T-cell (primary cell): Measurements from ENCODE around the gene RHOJ. TPM values are rescaled to one million over a fixed set of nuclear protein-coding genes. Genes with fewer than 3 reads are reported as not detected.

Experiments
- ATAC-seq, 4 experiments: fragments of 200-7000 bp in 3 of 4; fragments of 150-1000 bp in 1 of 4; cut with Tn5 transposase; replicated peaks in 1 of 4; 1 replicate in 3 of 4; 2 replicates in 1 of 4; pipeline ENCODE4 v1.10.0; 2021; ENCODE audit warnings: moderate library complexity in 3 of 4, mild to moderate bottlenecking in 2 of 4, moderate number of reproducible peaks in 1 of 4
- CTCF ChIA-PET, 2 donors: fragments of 300-600 bp; sonication (Branson Sonifier 250); formaldehyde crosslinking; loops; one replicate each; lab custom pipeline; 2022; ENCODE audit warnings: antibody characterized with exemption in 2 of 2; lab: Charles Lee
- POLR2A ChIA-PET, 2 donors: fragments of 300-600 bp; sonication (Branson Sonifier 250); formaldehyde crosslinking; loops; one replicate each; lab custom pipeline; 2022; ENCODE audit warnings: antibody characterized with exemption in 2 of 2; lab: Charles Lee
- DNase-seq, 35 experiments: peaks; one replicate each; pipeline versions ENCODE4 v3.0.0 to v3.0.0-alpha.2; 2013 to 2023
- H3K27ac ChIP-seq: one replicate; pipeline ENCODE4 v1.5.1; 2013; ENCODE audit warnings: low read length
- H3K27me3 ChIP-seq, 2 experiments: replicated peaks in 1 of 2; 1 replicate in 1 of 2; 2 replicates in 1 of 2; pipeline versions ENCODE4 v1.6.1 to v1.7.0; 2013; ENCODE audit warnings: low read length in 1 of 2, mixed read lengths in 1 of 2; ENCODE audit not compliant: control insufficient read depth in 2 of 2, insufficient read depth in 2 of 2; ENCODE audit errors: extremely low read depth in 1 of 2
- H3K36me3 ChIP-seq, 2 donors: 1 replicate in 1 of 2; 2 replicates in 1 of 2; pipeline versions ENCODE4 v1.6.1 to v1.7.0; 2013; ENCODE audit warnings: low read length in 1 of 2; ENCODE audit not compliant: control insufficient read depth in 2 of 2, insufficient read depth in 1 of 2; ENCODE audit errors: extremely low read depth in 1 of 2
- H3K4me1 ChIP-seq, 2 experiments: 1 replicate in 1 of 2; 2 replicates in 1 of 2; pipeline versions ENCODE4 v1.6.1 to v1.7.0; 2013; ENCODE audit warnings: low read length in 2 of 2, mixed read lengths in 1 of 2; ENCODE audit not compliant: insufficient read depth in 2 of 2, control insufficient read depth in 1 of 2; ENCODE audit errors: extremely low read depth in 1 of 2
- H3K4me3 ChIP-seq, 2 donors: 1 replicate in 1 of 2; 2 replicates in 1 of 2; pipeline versions ENCODE4 v1.5.1 to v1.7.0; 2013; ENCODE audit warnings: mild to moderate bottlenecking in 2 of 2, low read length in 1 of 2, moderate library complexity in 1 of 2; ENCODE audit not compliant: control insufficient read depth in 1 of 2; ENCODE audit errors: extremely low read depth in 1 of 2
- H3K9me3 ChIP-seq: 2 replicates; pipeline ENCODE4 v1.7.0; 2013
- H3K27ac Mint-ChIP-seq, 2 donors: one replicate each; pipeline ENCODE4 v1.8.0; 2020 to 2021; ENCODE audit warnings: mild to moderate bottlenecking in 2 of 2, mixed read lengths in 2 of 2
- H3K27me3 Mint-ChIP-seq, 2 donors: one replicate each; pipeline ENCODE4 v1.8.0; 2021 to 2022; ENCODE audit warnings: mixed read lengths in 2 of 2
- H3K36me3 Mint-ChIP-seq: one replicate; pipeline ENCODE4 v1.8.0; 2021; ENCODE audit warnings: mixed read lengths
- H3K4me1 Mint-ChIP-seq, 3 donors: one replicate each; pipeline ENCODE4 v1.8.0; 2020 to 2022; ENCODE audit warnings: mixed read lengths in 3 of 3, mild to moderate bottlenecking in 1 of 3
- H3K4me3 Mint-ChIP-seq, 3 donors: one replicate each; pipeline ENCODE4 v1.8.0; 2020 to 2022; ENCODE audit warnings: mild to moderate bottlenecking in 3 of 3, mixed read lengths in 3 of 3, moderate library complexity in 3 of 3
- H3K9me3 Mint-ChIP-seq, 3 donors: one replicate each; pipeline ENCODE4 v1.8.0; 2020 to 2022; ENCODE audit warnings: mixed read lengths in 3 of 3
- WGBS: methylation state at CpG from one replicate; pipeline ENCODE4 v1.1.5; 2013; ENCODE audit warnings: missing lambda C conversion rate; ENCODE audit not compliant: insufficient coverage; 5-methylcytosine and 5-hydroxymethylcytosine counted together
- total RNA-seq, 35 experiments: library from RNA in 6 of 35; stranded (reverse) in 6 of 35; fragments of 120-200 nt in 1 of 35; gene quantifications; one replicate each; pipeline versions ENCODE4 v1.2.1 to v1.2.4 and lab custom pipeline; 2013 to 2026

Gene RHOJ
- total RNA-seq, 5 donors from 2014 or later (not counting 1 experiment from before 2014, with no cell fraction given), result not detected

DNA sequence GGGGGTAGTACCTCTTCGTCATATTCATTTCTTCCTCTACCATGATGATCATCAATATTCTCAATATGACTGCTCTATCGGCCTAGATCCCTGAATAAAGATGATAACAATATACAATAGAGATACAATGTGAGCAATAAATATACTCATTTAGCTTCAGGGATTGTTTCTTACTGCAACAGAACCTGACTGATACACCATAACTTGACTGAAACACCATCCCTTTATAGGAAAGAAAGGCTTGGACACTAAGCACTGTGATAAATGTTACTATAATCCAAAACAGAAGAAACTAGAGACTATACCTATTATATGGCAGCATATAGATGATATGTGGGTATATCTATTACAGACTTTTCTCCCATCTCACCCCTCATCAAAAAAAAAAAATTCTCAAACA is 1.2 kb upstream of the RHOJ start:
- no peaks in the 10 kb centered on the region for H3K4me1 Mint-ChIP-seq
- ATAC-seq, result no peak
- Histone ChIP-seq H3K9me3 (no peaks in the 10 kb centered on the region), H3K27me3 (peaks cover 0 to 11% of the 10 kb centered on the region in 2 experiments), H3K4me3 (no peak overlapping the region), H3K27ac (no peak overlapping the region), H3K4me1 (peaks cover 0 to 3% of the 10 kb centered on the region in 2 experiments), H3K36me3 (no peaks in the 10 kb centered on the region)
- no peak for DNase-seq
- ChIA-PET CTCF (no interaction called here), POLR2A (no interaction called here)
- H3K36me3 Mint-ChIP-seq, result no peaks in the 10 kb centered on the region
- WGBS, result no CpG with 5 or more reads among the region's 2 CpGs
- no peak overlapping the region for H3K27ac Mint-ChIP-seq
- peaks cover 12 to 22% of the 10 kb centered on the region in 2 donors for H3K27me3 Mint-ChIP-seq
- peaks cover 0 to 3% (median 0%) of the 10 kb centered on the region in 3 donors for H3K9me3 Mint-ChIP-seq
- H3K4me3 Mint-ChIP-seq, result no peak overlapping the region

DNA sequence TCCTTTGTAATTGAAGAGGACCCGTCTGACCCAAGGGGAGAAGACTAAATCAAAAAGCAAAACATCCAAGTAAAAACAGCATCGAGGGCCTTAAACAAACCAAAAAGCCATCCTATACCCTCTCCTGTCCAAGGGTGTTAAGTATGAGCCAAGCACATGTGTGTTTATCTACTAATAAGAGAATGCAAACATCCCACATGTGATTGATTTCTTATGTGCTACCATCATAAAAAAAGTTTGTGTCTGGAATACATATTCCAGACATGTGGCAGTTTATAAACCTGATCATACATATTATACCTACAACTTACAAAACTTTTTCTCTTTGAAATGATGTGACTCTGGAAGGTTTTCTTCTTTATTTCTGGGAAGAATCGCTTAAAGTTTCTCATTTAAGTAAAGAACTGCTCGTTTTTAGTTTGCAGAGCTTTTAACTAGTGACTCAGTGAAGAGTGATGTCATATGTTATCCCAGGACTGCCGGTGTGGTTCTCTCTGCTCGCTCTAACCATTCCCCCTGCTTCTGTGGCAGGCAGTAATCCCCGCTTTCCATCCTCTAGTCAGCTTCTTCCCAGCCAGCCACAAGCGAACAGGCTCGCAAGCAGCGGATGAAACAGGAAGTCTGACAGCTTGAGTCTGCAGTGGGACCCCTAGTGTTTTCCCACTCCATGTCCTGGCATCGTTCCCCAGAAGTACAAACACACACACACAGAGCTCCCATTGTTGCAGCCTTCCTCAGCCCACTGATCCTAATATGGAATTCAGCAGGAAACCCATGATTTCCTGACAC is 431 bp upstream of the RHOJ start:
- POLR2A ChIA-PET, result no interaction called here
- DNase-seq, result no peak

DNA sequence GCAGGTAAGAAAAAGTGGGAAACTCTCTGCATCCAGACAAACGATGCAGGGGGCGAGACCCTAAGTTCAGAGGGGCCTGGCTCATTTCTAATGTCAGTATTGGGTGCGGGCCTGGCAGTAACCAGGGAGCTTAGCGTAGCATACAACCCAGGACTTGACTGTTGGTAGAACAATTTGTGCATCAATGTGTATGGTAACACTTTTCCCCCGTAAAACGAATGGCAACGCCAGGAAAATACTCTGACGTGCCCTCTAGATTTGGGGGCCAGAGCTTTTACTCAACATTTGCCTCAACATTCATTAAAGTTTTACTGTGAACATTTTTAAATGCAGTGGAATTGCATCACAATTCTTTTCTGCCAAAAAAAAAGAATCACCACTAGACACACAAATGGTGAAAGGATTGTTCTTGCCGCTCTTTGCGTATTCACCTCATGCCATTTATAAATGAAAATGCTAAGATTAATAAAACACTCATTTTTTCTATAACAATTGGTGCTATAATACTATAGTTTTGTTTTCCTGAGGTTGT is 867 bp downstream of the RHOJ start:
- ChIA-PET CTCF (no interaction called here), POLR2A (no interaction called here)
- H3K9me3 Mint-ChIP-seq, result peaks cover 0 to 3% (median 0%) of the 10 kb centered on the region in 3 donors
- H3K27me3 ChIP-seq, result peaks cover 0 to 11% of the 10 kb centered on the region in 2 experiments
- no peaks in the 10 kb centered on the region for H3K36me3 Mint-ChIP-seq
- DNase-seq, result no peak
- H3K4me1 ChIP-seq, result peaks cover 0 to 3% of the 10 kb centered on the region in 2 experiments
- H3K27ac Mint-ChIP-seq, result no peak overlapping the region
- H3K27ac ChIP-seq, result no peak overlapping the region
- no peak overlapping the region for H3K4me3 ChIP-seq
- no peaks in the 10 kb centered on the region for H3K36me3 ChIP-seq
- H3K4me1 Mint-ChIP-seq, result no peaks in the 10 kb centered on the region
- 68% methylated on average over 4 of the region's 10 CpGs for WGBS
- H3K27me3 Mint-ChIP-seq, result peaks cover 10 to 12% of the 10 kb centered on the region in 2 donors
- ATAC-seq, result no peak
- no peaks in the 10 kb centered on the region for H3K9me3 ChIP-seq
- H3K4me3 Mint-ChIP-seq, result no peak overlapping the region

More for the DNA sequence above, 431 bp upstream of the RHOJ start:
- no peaks in the 10 kb centered on the region for H3K36me3 Mint-ChIP-seq
- H3K4me3 Mint-ChIP-seq, result no peak overlapping the region
- H3K27ac Mint-ChIP-seq, result no peak overlapping the region
- CTCF ChIA-PET, result no interaction called here
- no peak overlapping the region for H3K27ac ChIP-seq
- no peak overlapping the region for H3K4me3 ChIP-seq
- no peak for ATAC-seq
- no peaks in the 10 kb centered on the region for H3K36me3 ChIP-seq
- no peaks in the 10 kb centered on the region for H3K4me1 Mint-ChIP-seq
- H3K27me3 Mint-ChIP-seq, result peaks cover 10 to 16% of the 10 kb centered on the region in 2 donors
- 9% methylated on average over 7 of the region's 11 CpGs for WGBS
- H3K9me3 Mint-ChIP-seq, result peaks cover 0 to 3% (median 0%) of the 10 kb centered on the region in 3 donors
- H3K4me1 ChIP-seq, result peaks cover 0 to 3% of the 10 kb centered on the region in 2 experiments
- peaks cover 0 to 11% of the 10 kb centered on the region in 2 experiments for H3K27me3 ChIP-seq
- H3K9me3 ChIP-seq, result no peaks in the 10 kb centered on the region

DNA sequence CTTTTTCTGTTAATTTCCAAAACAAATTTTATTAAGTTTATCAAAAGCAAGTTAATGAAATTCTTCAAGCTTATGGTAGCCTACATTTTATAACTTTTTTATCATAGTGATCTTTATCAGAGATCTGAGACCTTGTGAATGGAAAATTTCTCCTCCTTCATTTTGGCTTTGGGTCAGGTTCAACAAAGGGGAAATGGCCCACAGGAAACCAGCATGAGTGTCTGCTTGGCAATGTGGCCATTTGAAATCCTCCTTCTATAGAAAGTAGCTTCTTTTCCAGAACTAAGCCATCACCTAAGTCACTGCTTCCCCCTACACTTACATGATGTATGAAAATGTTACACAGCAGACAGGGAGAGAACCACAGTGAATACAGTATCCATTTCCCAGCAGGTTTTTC is 1.6 kb downstream of the RHOJ start:
- no peak overlapping the region for H3K4me3 Mint-ChIP-seq
- no peaks in the 10 kb centered on the region for H3K36me3 Mint-ChIP-seq
- Histone ChIP-seq H3K27me3 (peaks cover 0 to 11% of the 10 kb centered on the region in 2 experiments), H3K4me3 (no peak overlapping the region), H3K27ac (no peak overlapping the region), H3K4me1 (peaks cover 0 to 3% of the 10 kb centered on the region in 2 experiments), H3K36me3 (no peaks in the 10 kb centered on the region), H3K9me3 (no peaks in the 10 kb centered on the region)
- no peak overlapping the region for H3K27ac Mint-ChIP-seq
- peaks cover 9 to 10% of the 10 kb centered on the region in 2 donors for H3K27me3 Mint-ChIP-seq
- no peak for DNase-seq
- POLR2A ChIA-PET, result no interaction called here
- ATAC-seq, result no peak
- H3K4me1 Mint-ChIP-seq, result no peaks in the 10 kb centered on the region
- CTCF ChIA-PET, result no interaction called here
- peaks cover 0 to 3% (median 0%) of the 10 kb centered on the region in 3 donors for H3K9me3 Mint-ChIP-seq

DNA sequence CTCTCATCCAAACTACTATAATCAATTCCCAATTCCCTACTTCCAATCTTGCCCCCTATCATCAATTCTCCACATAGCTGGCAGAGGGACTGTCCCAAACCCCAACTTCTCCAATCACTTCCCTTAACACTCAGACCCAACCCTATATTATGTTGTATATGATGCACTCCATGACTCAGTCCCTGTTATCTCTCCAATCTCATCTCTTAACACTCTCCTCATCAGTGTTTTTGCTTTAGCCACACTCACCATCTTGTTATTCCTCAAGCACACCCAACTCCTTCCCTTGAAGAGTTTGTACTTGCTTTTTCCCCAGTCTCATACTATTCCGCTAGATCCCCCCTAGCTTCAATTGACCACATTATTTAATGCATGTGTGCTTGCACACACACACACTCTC is 4.9 kb downstream of the RHOJ start:
- Histone ChIP-seq H3K4me3 (no peak overlapping the region), H3K9me3 (no peaks in the 10 kb centered on the region), H3K27me3 (peaks cover 0 to 8% of the 10 kb centered on the region in 2 experiments), H3K27ac (no peak overlapping the region), H3K36me3 (no peaks in the 10 kb centered on the region), H3K4me1 (peaks cover 0 to under 1% of the 10 kb centered on the region in 2 experiments)
- DNase-seq, result no peak
- ChIA-PET POLR2A (no interaction called here), CTCF (no interaction called here)
- no peak for ATAC-seq
- Mint-ChIP-seq H3K27me3 (peaks cover 8 to 10% of the 10 kb centered on the region in 2 donors), H3K4me1 (no peaks in the 10 kb centered on the region), H3K4me3 (no peak overlapping the region), H3K36me3 (no peaks in the 10 kb centered on the region), H3K9me3 (no peaks in the 10 kb centered on the region), H3K27ac (no peak overlapping the region)
- no CpG with 5 or more reads among the region's 1 CpG for WGBS

DNA sequence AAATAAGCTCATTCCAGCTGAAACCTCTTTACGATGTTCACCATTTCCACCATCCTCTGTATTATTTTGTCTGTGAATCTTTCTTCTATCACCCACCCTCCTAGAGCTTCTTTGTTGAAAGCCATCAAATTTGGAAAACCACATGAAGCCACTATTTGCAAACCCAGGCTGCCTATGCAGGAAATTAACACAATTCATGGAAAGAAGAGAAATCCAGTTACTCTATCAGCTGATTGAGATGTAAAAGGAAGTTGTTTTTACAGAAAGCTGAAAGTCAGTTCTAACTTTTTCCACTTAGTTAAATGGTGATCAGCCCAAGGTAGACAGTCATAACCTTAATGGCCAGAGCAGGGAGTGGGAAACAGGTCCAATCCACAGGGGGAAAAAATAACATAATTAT is 6.6 kb downstream of the RHOJ start:
- Mint-ChIP-seq H3K9me3 (no peaks in the 10 kb centered on the region), H3K27me3 (peaks cover 8 to 9% of the 10 kb centered on the region in 2 donors), H3K4me1 (no peaks in the 10 kb centered on the region), H3K36me3 (no peaks in the 10 kb centered on the region), H3K4me3 (no peak overlapping the region), H3K27ac (no peak overlapping the region)
- Histone ChIP-seq H3K4me1 (no peaks in the 10 kb centered on the region), H3K27ac (no peak overlapping the region), H3K4me3 (no peak overlapping the region), H3K36me3 (no peaks in the 10 kb centered on the region), H3K27me3 (no peaks in the 10 kb centered on the region), H3K9me3 (no peaks in the 10 kb centered on the region)
- ChIA-PET POLR2A (no interaction called here), CTCF (no interaction called here)
- WGBS, result no CpG with 5 or more reads among the region's 1 CpG
- ATAC-seq, result no peak
- DNase-seq, result no peak
